Transverse colon (tissue), 4 donors: ENCODE results near the gene TMEM114.

ENCODE experiments used
- EP300 ChIP-seq: sonication (generic); formaldehyde crosslinking; IDR thresholded peaks from one replicate; pipeline ENCODE4 v1.6.1; 2017; ENCODE audit warnings: antibody characterized with exemption, low read depth
- POLR2A ChIP-seq: fragments of 450-650 bp; IDR thresholded peaks from one replicate; pipeline ENCODE4 v1.6.1; 2016; ENCODE audit warnings: antibody characterized with exemption, mild to moderate bottlenecking, moderate library complexity
- POLR2AphosphoS5 ChIP-seq, 3 donors: sonication (generic); formaldehyde crosslinking; IDR thresholded peaks; one replicate each; pipeline ENCODE4 v1.6.1; 2016; ENCODE audit warnings: antibody characterized with exemption in 3 of 3
- TF ChIP-seq, protein P1 (sequence below), 5 experiments: fragments of 200-600 bp in 3 of 5; fragments of 450-650 bp in 2 of 5; sonication (generic) in 3 of 5; IDR thresholded peaks; 1 replicate in 2 of 5; 2 replicates in 3 of 5; pipeline ENCODE4 v1.5.1; 2016 to 2017; ENCODE audit warnings: antibody characterized with exemption in 5 of 5, inconsistent platforms in 3 of 5, mild to moderate bottlenecking in 2 of 5, moderate library complexity in 1 of 5

DNA sequence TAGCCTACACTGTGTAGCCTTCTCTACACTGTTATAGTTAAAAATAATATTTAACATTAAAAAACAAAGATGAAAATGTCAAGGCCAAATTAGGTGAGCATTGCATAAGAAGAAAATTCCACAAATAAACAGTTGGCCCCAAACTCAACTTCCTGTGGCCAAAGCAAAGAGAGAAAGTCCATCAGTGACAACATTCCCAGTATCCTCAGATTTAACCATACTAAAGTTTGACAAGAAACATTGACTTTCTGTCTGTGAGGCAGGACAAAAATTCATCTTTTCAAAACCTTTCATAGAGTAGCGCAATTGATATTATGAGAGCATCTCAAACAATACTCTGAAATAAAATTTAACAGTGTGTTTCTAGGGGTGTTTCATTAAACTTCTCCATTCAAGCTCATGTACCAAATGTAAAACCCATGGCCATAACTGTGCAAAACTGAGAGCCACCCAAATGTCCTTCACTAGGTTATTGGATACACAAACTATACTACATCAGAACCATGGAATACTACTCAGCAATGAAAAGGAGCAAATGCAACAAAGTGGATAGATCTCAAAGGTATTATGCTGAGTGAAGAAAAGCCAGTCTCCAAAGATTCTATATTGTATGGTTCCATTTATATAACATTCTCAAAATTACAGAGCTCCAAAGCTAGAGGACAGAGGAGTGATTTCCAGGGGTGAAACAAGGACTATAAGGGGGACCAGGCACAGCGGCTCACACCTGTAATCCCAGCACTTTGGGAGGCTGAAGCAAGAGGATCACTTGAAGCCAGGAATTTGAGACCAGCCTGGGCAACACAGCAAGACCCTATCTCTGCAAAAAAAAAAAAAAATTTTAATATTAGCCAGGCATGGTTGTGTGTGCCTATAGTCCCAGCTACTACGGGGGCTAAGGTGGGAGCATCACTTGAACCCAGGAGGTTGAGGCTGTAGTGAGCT is 38.7 kb downstream of the TMEM114 start:
- no peak for TF ChIP-seq EP300
- TF ChIP-seq, protein P1, sequence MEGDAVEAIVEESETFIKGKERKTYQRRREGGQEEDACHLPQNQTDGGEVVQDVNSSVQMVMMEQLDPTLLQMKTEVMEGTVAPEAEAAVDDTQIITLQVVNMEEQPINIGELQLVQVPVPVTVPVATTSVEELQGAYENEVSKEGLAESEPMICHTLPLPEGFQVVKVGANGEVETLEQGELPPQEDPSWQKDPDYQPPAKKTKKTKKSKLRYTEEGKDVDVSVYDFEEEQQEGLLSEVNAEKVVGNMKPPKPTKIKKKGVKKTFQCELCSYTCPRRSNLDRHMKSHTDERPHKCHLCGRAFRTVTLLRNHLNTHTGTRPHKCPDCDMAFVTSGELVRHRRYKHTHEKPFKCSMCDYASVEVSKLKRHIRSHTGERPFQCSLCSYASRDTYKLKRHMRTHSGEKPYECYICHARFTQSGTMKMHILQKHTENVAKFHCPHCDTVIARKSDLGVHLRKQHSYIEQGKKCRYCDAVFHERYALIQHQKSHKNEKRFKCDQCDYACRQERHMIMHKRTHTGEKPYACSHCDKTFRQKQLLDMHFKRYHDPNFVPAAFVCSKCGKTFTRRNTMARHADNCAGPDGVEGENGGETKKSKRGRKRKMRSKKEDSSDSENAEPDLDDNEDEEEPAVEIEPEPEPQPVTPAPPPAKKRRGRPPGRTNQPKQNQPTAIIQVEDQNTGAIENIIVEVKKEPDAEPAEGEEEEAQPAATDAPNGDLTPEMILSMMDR (IDR thresholded peaks at IDR 0.05): no peak
- TF ChIP-seq POLR2A: no peak
- no peak for TF ChIP-seq POLR2AphosphoS5 (IDR thresholded peaks at IDR 0.05)
